Ammon's horn (tissue), 1 donor: ENCODE results near the gene KCNJ10.

ENCODE experiments used
- DNase-seq: peaks from one replicate; pipeline ENCODE4 v3.0.0-alpha.2; 2016; ENCODE audit warnings: low spot score

Gene KCNJ10

GRCh38 chr1:159962176-159962575, 107.8 kb downstream of the KCNJ10 start:
- DNase-seq: no peak

- no peak for DNase-seq
These were observed 108.3 kb downstream of the KCNJ10 start for GRCh38 chr1:159961636-159962035.

GRCh38 chr1:159960721-159961381, 109.1 kb downstream of the KCNJ10 start:
- no peak for DNase-seq

DNA sequence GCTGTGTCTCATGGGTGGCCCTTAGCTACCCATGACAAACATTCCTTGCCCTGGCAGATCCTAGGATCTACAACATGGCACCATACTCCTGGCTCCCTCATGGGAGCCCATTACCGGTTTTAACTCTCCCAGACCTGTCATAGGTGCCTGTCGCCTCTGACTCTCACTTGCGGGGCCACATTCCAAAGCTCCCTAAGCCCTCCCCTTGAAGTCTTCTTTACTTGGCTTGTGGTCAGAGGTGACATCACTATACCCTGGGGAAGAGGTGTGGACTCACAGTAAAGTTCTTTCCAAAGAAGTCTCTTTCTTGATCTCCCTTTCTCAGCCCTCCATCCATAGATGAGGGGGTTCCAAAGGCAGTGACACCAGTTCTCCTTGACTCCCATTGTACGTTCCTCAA, 110.5 kb downstream of the KCNJ10 start:
- DNase-seq: no peak

GRCh38 chr1:159958719-159959380, 111.1 kb downstream of the KCNJ10 start:
- DNase-seq: no peak

GRCh38 chr1:159957824-159958268, 112.1 kb downstream of the KCNJ10 start:
- DNase-seq: no peak

DNA sequence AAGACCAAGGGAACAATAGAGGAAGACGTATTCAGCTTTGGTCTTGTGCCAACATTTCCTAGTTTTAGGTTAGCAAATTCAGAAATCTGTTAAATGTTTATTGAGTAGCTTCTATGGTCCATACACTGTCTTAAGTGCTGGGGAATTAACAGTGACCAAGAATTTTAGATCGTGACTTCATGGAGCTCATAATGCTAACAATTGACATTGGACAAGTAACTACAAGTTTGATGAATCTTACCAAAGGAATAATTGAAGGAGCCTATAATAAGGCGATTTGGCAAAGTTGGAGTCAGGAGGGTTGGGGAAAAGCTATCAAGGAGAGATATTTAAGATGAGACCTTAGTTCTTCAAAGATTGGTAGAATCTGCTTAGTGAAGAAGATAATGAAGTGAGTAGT, 114.5 kb downstream of the KCNJ10 start:
- no peak for DNase-seq

DNA sequence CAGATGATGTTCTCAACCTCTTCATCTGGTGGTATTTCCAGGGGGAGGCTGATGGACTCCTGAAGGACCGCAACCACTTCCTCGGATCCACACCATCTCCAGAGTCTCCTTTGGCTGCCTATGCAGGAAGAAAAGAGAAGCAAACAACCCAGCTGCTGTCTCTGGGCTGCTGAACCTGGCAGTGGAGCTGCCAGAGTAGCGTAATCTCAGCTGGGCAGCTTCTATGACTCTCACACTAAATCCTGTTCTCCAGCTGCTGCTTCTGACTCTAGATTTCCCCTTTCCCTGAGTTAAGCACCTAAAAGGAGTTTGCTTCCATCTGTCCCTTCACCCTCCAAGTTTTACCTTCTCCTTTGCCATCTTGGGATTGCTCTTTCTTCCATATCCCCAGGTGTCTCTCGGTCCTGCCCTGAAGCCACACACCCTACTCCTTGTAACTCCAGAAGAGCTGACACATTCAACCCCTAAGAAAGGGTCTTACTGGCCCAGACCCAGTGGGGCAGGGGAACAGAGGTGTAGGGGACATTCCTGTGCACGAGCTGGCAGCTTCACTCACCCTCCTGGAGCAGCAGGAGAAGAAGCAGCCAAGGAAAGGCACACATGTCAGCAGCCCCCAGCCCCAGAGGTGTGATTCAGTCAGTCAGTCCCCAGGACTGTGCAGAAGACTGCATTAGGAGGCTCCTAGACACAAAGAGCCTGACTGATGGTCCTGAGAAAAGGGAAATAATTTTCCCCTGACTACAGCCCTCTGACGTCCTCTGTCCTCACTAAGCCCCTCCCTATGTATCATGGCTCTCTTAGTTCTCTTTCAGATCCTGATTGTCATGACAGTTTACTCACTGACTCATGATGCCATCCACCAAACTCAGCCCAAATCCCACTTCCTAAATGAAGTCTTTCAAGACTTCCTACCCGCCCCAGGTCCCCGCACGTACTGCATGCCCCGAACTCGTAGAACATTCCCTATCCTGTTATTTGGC, 116.1 kb downstream of the KCNJ10 start, which contains the start of gene SLAMF9:
Gene SLAMF9, minus strand, starts transcription at position 702 of the 980 bp plus-strand sequence. Its CDS starts 100 bp downstream, at position 602.
- no peak for DNase-seq

DNA sequence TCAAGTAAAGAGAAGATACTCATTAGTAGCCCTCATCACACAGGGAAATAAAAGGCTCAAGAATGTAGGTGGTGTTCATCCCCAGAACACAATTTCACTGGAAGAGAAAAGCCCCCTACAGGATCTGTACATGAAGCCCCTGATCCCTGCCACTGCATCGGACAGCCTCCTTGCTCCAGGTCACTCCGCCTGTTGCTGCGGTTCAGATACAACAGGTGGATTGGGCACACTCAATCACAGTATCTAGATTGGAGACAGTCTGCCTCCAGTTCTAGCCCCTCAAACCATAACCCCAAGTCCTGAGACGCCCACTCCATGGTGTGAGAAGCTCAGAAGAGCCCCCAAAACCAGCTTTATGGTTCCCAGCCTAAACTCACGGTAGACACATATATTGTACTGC, 117.0 kb downstream of the KCNJ10 start:
- DNase-seq: no peak

DNA sequence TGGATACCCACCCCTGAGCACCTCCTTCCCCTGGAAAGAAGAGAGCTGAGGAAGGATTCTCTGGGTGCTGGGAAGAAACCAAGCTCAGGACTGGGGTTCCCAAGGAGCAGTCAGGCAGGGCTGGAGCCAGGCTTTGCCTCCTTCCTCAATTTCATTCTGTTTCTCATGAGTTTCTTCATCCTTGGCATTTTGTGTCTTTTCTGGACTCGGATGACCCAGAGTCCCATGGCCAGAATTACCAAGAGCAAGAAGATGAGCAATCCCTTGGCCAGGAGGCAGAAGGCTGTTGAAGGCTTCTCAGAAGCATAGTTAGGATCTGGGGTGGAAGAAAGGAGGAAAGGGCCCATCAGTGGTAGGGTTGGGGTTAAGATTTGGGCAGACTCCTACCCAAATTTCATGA, 118.4 kb downstream of the KCNJ10 start:
- DNase-seq: no peak

- no peak for DNase-seq
These were observed 118.9 kb downstream of the KCNJ10 start for GRCh38 chr1:159951016-159951415.

GRCh38 chr1:159949981-159950381, 120.0 kb downstream of the KCNJ10 start:
- DNase-seq: no peak

DNA sequence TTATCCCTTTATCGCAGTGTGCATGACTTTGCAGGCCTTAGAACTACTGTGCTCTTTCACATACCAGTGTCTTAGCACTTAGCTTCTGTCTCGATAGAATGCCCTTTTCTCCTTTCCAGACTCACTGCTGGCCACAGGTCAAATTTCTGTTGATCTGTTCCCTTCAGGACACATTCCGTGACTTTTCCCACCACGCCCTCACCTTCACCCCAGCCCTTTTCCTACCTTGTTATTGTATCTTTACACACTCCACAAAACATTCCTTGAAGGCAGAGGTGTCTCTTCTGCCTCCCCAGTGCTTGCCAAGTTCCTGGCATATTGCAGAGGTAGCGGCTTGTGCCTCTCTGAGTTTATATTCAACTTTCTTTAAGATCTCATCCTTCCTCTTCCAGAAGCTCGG, 120.8 kb downstream of the KCNJ10 start:
- DNase-seq: no peak
